ENCODE results near the gene RUNX1. TPM values are rescaled to one million over a fixed set of nuclear protein-coding genes. Genes with fewer than 3 reads are reported as not detected.

RUNX1 gene
- polyA plus RNA-seq, 1 of the 3 experiments (the other 2 are of a cell fraction) = 17.1 TPM

DNA sequence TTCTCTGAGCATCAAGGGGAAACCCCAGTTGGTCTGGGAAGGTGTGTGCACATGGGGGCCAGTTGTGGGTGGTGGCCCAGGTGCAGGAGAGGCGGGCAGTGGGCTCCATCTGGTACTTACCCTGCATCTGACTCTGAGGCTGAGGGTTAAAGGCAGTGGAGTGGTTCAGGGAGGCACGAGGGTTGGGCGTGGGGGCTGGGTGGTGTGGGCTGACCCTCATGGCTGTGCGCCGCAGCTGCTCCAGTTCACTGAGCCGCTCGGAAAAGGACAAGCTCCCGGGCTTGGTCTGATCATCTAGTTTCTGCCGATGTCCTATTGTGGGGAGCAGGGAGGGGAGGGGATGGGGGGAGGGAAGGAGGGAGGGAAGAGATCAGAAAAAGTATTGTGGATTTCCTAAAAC, 214.8 kb downstream of the RUNX1 start:
- TF ChIP-seq SMC3 (IDR thresholded peaks at IDR 0.05; ENCODE audit: low read depth, low read length) (no peak), EZH2phosphoT487 (IDR thresholded peaks at IDR 0.05; ENCODE audit: borderline replicate concordance, low read depth) (no peak), YY1 (IDR thresholded peaks at IDR 0.05; ENCODE audit: low read depth) (no peak), FOXM1 (IDR thresholded peaks at IDR 0.05; ENCODE audit: low read depth) (no peak), FOSL2 (IDR thresholded peaks at IDR 0.05; ENCODE audit: borderline replicate concordance, low read depth) (no peak), RFX5 (IDR thresholded peaks at IDR 0.05; ENCODE audit: low read length) (no peak), POLR2AphosphoS5 (IDR thresholded peaks at IDR 0.05; ENCODE audit: low read depth, low read length) (no peak), MEF2A (IDR thresholded peaks at IDR 0.05; ENCODE audit: borderline replicate concordance, low read depth) (no peak), MXI1 (IDR thresholded peaks at IDR 0.05; ENCODE audit: low read depth, low read length) (no peak), TAF1 (IDR thresholded peaks at IDR 0.05; ENCODE audit: borderline replicate concordance, low read depth, low read length) (no peak), TEAD4 (IDR thresholded peaks at IDR 0.05; ENCODE audit: borderline replicate concordance, insufficient read depth) (no peak), CHD2 (IDR thresholded peaks at IDR 0.05; ENCODE audit: low read length, partially characterized antibody) (no peak), EP300 (IDR thresholded peaks at IDR 0.05; ENCODE audit: borderline replicate concordance in 1 of 2, low read depth in 1 of 2, low read length in 1 of 2) (no peak)
- TF ChIP-seq, protein P1, sequence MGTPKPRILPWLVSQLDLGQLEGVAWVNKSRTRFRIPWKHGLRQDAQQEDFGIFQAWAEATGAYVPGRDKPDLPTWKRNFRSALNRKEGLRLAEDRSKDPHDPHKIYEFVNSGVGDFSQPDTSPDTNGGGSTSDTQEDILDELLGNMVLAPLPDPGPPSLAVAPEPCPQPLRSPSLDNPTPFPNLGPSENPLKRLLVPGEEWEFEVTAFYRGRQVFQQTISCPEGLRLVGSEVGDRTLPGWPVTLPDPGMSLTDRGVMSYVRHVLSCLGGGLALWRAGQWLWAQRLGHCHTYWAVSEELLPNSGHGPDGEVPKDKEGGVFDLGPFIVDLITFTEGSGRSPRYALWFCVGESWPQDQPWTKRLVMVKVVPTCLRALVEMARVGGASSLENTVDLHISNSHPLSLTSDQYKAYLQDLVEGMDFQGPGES (IDR thresholded peaks at IDR 0.05; ENCODE audit: low read depth, low read length) = no peak
- TF ChIP-seq, protein P2, sequence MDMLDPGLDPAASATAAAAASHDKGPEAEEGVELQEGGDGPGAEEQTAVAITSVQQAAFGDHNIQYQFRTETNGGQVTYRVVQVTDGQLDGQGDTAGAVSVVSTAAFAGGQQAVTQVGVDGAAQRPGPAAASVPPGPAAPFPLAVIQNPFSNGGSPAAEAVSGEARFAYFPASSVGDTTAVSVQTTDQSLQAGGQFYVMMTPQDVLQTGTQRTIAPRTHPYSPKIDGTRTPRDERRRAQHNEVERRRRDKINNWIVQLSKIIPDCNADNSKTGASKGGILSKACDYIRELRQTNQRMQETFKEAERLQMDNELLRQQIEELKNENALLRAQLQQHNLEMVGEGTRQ (IDR thresholded peaks at IDR 0.05; ENCODE audit: borderline replicate concordance, low read depth, low read length) = no peak
- TF ChIP-seq, protein P3, sequence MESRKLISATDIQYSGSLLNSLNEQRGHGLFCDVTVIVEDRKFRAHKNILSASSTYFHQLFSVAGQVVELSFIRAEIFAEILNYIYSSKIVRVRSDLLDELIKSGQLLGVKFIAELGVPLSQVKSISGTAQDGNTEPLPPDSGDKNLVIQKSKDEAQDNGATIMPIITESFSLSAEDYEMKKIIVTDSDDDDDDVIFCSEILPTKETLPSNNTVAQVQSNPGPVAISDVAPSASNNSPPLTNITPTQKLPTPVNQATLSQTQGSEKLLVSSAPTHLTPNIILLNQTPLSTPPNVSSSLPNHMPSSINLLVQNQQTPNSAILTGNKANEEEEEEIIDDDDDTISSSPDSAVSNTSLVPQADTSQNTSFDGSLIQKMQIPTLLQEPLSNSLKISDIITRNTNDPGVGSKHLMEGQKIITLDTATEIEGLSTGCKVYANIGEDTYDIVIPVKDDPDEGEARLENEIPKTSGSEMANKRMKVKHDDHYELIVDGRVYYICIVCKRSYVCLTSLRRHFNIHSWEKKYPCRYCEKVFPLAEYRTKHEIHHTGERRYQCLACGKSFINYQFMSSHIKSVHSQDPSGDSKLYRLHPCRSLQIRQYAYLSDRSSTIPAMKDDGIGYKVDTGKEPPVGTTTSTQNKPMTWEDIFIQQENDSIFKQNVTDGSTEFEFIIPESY (IDR thresholded peaks at IDR 0.05; ENCODE audit: borderline replicate concordance, low read depth) = no peak
- TF ChIP-seq, protein P4, sequence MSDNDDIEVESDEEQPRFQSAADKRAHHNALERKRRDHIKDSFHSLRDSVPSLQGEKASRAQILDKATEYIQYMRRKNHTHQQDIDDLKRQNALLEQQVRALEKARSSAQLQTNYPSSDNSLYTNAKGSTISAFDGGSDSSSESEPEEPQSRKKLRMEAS (IDR thresholded peaks at IDR 0.05; ENCODE audit: low read depth) = no peak
- peaks cover 32 to 63% of the 10 kb centered on the region in 2 experiments for H3K36me3 ChIP-seq (replicated peaks in 1 of 2; ENCODE audit: control insufficient read depth in 1 of 2, insufficient read depth in 2 of 2, low read length in 1 of 2)
- peaks cover 22 to 30% of the 10 kb centered on the region in 2 experiments; a peak in 3 of 4 replicates for H3K4me1 ChIP-seq (ENCODE audit: control insufficient read depth in 1 of 2, insufficient read depth in 2 of 2, low read depth in 1 of 2, low read length in 1 of 2)
- peaks cover 33% of the 10 kb centered on the region for H3F3A ChIP-seq (replicated peaks; ENCODE audit: insufficient read depth)
- H3K9me3 ChIP-seq = no peaks in the 10 kb centered on the region
- H3K27ac ChIP-seq (ENCODE audit: low read depth in 2 of 2, low read length in 1 of 2) = peak overlapping the region in 1 of 2 experiments; percentile 26; a peak in 1 of 4 replicates
- POLR2A ChIA-PET = no interaction called here
- CTCF ChIA-PET = interaction anchor here (1.5 kb wide), 1 partner anchor 1016 kb away, joined by 3 read pairs; no protein-coding TSS in a partner anchor
- no peak for DNase-seq
- no peak overlapping the region for H3K4me2 ChIP-seq
- no peak overlapping the region for H3K4me3 ChIP-seq (ENCODE audit: low read depth in 2 of 2, low read length in 1 of 2)
- H3K9me2 ChIP-seq = no peaks in the 10 kb centered on the region
- H3K9ac ChIP-seq = no peak overlapping the region
- whole genome bisulfite sequencing (ENCODE audit: low lambda C conversion rate) = 96% methylated on average over 9 of the region's 9 CpGs
- H2AFZ ChIP-seq (ENCODE audit: low read depth) = no peak overlapping the region
- H3K27me3 ChIP-seq (ENCODE audit: insufficient read depth) = no peaks in the 10 kb centered on the region
- peaks cover 67% of the 10 kb centered on the region for H3K79me2 ChIP-seq (ENCODE audit: insufficient read depth)
- H4K20me1 ChIP-seq (ENCODE audit: insufficient read depth) = peaks cover 34% of the 10 kb centered on the region
